ENCODE measurements around the gene TUBA1C.

DNA sequence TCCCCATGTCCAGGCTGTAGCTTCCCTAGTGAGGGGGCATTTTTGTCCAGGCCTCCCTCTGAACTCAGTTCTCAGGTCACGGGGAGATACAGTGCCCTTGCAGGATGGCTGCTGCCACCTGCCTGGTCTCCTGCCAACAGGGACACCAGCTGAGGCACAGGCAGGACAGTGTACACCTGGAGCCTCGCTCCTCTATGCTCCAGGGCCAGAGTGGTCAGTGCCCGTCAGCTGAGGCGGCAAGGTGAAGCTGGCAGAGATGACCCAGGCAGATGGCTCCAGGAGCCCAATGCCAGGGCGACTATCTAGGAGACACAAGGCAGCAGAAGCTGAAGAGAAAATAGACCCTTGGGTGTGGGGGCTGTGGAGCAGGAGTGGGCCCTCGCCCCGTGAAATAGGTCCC lies 12.6 kb downstream of the TUBA1C start:
- no peak for TF ChIP-seq CTCF (conservative IDR thresholded peaks at IDR 0.05; ENCODE audit: low read depth, low read length)
- no peak for TF ChIP-seq POLR2A (IDR thresholded peaks at IDR 0.05; ENCODE audit: low read depth, low read length)
- TF ChIP-seq, protein P1, sequence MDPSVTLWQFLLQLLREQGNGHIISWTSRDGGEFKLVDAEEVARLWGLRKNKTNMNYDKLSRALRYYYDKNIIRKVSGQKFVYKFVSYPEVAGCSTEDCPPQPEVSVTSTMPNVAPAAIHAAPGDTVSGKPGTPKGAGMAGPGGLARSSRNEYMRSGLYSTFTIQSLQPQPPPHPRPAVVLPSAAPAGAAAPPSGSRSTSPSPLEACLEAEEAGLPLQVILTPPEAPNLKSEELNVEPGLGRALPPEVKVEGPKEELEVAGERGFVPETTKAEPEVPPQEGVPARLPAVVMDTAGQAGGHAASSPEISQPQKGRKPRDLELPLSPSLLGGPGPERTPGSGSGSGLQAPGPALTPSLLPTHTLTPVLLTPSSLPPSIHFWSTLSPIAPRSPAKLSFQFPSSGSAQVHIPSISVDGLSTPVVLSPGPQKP (IDR thresholded peaks at IDR 0.05; ENCODE audit: borderline replicate concordance, low read depth, low read length): no peak
- TF ChIP-seq, protein P2, sequence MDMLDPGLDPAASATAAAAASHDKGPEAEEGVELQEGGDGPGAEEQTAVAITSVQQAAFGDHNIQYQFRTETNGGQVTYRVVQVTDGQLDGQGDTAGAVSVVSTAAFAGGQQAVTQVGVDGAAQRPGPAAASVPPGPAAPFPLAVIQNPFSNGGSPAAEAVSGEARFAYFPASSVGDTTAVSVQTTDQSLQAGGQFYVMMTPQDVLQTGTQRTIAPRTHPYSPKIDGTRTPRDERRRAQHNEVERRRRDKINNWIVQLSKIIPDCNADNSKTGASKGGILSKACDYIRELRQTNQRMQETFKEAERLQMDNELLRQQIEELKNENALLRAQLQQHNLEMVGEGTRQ (IDR thresholded peaks at IDR 0.05; ENCODE audit: low read depth, low read length): no peak
- no peak for TF ChIP-seq SMC3 (IDR thresholded peaks at IDR 0.05; ENCODE audit: low read depth, low read length)
- TF ChIP-seq RAD21 (IDR thresholded peaks at IDR 0.05; ENCODE audit: low read length): no peak
- TF ChIP-seq RFX5 (IDR thresholded peaks at IDR 0.05; ENCODE audit: low read depth, low read length): no peak

All from IMR-90 (cell line).